HepG2 (cell line): ENCODE measurements around the gene DAB2. TPM values are rescaled to one million over a fixed set of nuclear protein-coding genes. Genes with fewer than 3 reads are reported as not detected.

ENCODE experiments used
- ATAC-seq: fragments of 200-7000 bp; cut with Tn5 transposase; 3 replicates; pipeline ENCODE4 v1.9.1; 2020; ENCODE audit warnings: mild to moderate bottlenecking, moderate library complexity
- BruUV-seq: library from RNA; stranded (reverse); fragments of 400-500 nt; replicated peaks from 2 replicates; lab custom pipeline; 2021; lab: Mats Ljungman, UMichigan
- CTCF ChIA-PET: fragments of 300-600 bp; formaldehyde crosslinking; extraction: SDS; loops from one replicate; lab custom pipeline; 2021; ENCODE audit warnings: low total read pairs, inconsistent platforms, low intra/inter-chr PET ratio; lab: Yijun Ruan, JAX
- POLR2A ChIA-PET: fragments of 350-600 bp; sonication (Branson Sonifier 250); formaldehyde crosslinking; loops from one replicate; lab custom pipeline; 2020; ENCODE audit warnings: antibody characterized with exemption, inconsistent platforms; lab: Yijun Ruan, JAX
- DNase-seq: peaks from one replicate; pipeline ENCODE4 v3.0.0-alpha.2; 2015; ENCODE audit warnings: low spot score
- FAIRE-seq: peaks from 3 replicates; lab custom pipeline; 2011; peaks lifted over from hg19 to GRCh38; lab: Jason Lieb, UNC
- H2AFZ ChIP-seq: one replicate; pipeline ENCODE4 v1.6.1; 2011; ENCODE audit warnings: low read length, inconsistent platforms
- H3K27ac ChIP-seq: fragments of 300-600 bp; 3 replicates; pipeline ENCODE4 v1.8.0; 2011; ENCODE audit warnings: mixed run types, mild to moderate bottlenecking, mixed read lengths, low read length, inconsistent platforms; ENCODE audit not compliant: insufficient read depth; ENCODE audit errors: extremely low read length
- H3K27me3 ChIP-seq, 2 experiments: fragments of 200-600 bp in 1 of 2; 2 replicates in 1 of 2; 3 replicates in 1 of 2; pipeline versions ENCODE4 v1.6.0 to v1.8.0; 2011; ENCODE audit warnings: low read length in 2 of 2, mild to moderate bottlenecking in 2 of 2, moderate library complexity in 2 of 2, inconsistent platforms in 1 of 2; ENCODE audit not compliant: insufficient read depth in 2 of 2, control insufficient read depth in 1 of 2
- H3K36me3 ChIP-seq, 2 experiments: fragments of 200-600 bp in 1 of 2; replicated peaks in 1 of 2; 2 replicates in 1 of 2; 3 replicates in 1 of 2; pipeline versions ENCODE4 v1.5.1 to v1.8.0; 2011; ENCODE audit warnings: low read length in 2 of 2, inconsistent platforms in 1 of 2; ENCODE audit not compliant: insufficient read depth in 2 of 2, control insufficient read depth in 1 of 2
- H3K4me1 ChIP-seq: 2 replicates; pipeline ENCODE4 v1.5.1; 2012; ENCODE audit warnings: low read length, inconsistent platforms; ENCODE audit not compliant: insufficient read depth
- H3K4me2 ChIP-seq: 2 replicates; pipeline ENCODE4 v1.6.0; 2011; ENCODE audit warnings: low read depth, low read length, inconsistent platforms
- H3K4me3 ChIP-seq, 3 experiments: fragments of 200-600 bp in 1 of 3; sonication (generic), shearing (Covaris generic) in 1 of 3; replicated peaks in 1 of 3; 2 replicates each; pipeline ENCODE4 v1.5.1; 2011 to 2016; ENCODE audit warnings: low read length in 3 of 3, inconsistent platforms in 2 of 3, low read depth in 2 of 3, mild to moderate bottlenecking in 2 of 3, control low read depth in 1 of 3, mixed read lengths in 1 of 3; ENCODE audit not compliant: insufficient read depth in 1 of 3
- H3K79me2 ChIP-seq: one replicate; pipeline ENCODE4 v1.6.1; 2011; ENCODE audit warnings: low read length, inconsistent platforms; ENCODE audit not compliant: insufficient read depth
- H3K9ac ChIP-seq: 2 replicates; pipeline ENCODE4 v1.6.0; 2011; ENCODE audit warnings: mild to moderate bottlenecking, low read depth, low read length, inconsistent platforms; ENCODE audit not compliant: insufficient read depth
- H3K9me3 ChIP-seq: 2 replicates; pipeline ENCODE4 v1.5.1; 2012; ENCODE audit warnings: mild to moderate bottlenecking, low read length
- H4K20me1 ChIP-seq: 2 replicates; pipeline ENCODE4 v1.6.0; 2011; ENCODE audit warnings: inconsistent platforms, mild to moderate bottlenecking, low read length, moderate library complexity; ENCODE audit not compliant: insufficient read depth
- ATF4 ChIP-seq, 2 experiments: fragments of 450-650 bp in 1 of 2; sonication (generic) in 1 of 2; formaldehyde crosslinking; IDR thresholded peaks; 2 replicates each; pipeline versions ENCODE4 v1.5.0 to v1.8.0; 2020 to 2022; ENCODE audit warnings: mild to moderate bottlenecking in 1 of 2, missing genetic modification reagents in 1 of 2
- CREBL2 ChIP-seq: sonication (generic); formaldehyde crosslinking; IDR thresholded peaks from 2 replicates; pipeline ENCODE4 v1.8.1; 2023; ENCODE audit warnings: missing genetic modification reagents, mild to moderate bottlenecking, borderline replicate concordance
- HDAC2 ChIP-seq: sonication (generic); formaldehyde crosslinking; IDR thresholded peaks from 2 replicates; pipeline ENCODE4 v1.4.0; 2020; ENCODE audit warnings: missing genetic modification reagents
- MED1 ChIP-seq: sonication (generic); formaldehyde crosslinking; IDR thresholded peaks from 2 replicates; pipeline ENCODE4 v1.4.0; 2020; ENCODE audit warnings: missing genetic modification reagents
- PAWR ChIP-seq: sonication (generic); formaldehyde crosslinking; IDR thresholded peaks from 2 replicates; pipeline ENCODE4 v1.4.0; 2020; ENCODE audit warnings: missing genetic modification reagents, mild to moderate bottlenecking, borderline replicate concordance
- SMARCC2 ChIP-seq: fragments of 450-650 bp; IDR thresholded peaks from 2 replicates; pipeline ENCODE4 v1.6.1; 2017; ENCODE audit warnings: antibody characterized with exemption, mild to moderate bottlenecking
- ZMYM2 ChIP-seq: sonication (generic); formaldehyde crosslinking; IDR thresholded peaks from 2 replicates; pipeline ENCODE4 v1.8.0; 2022; ENCODE audit warnings: mild to moderate bottlenecking, missing genetic modification reagents
- ZNF234 ChIP-seq: sonication (generic); formaldehyde crosslinking; conservative IDR thresholded peaks from 2 replicates; pipeline ENCODE4 v1.5.1; 2020; ENCODE audit warnings: mild to moderate bottlenecking, missing genetic modification reagents
- ZNF513 ChIP-seq: sonication (generic); formaldehyde crosslinking; conservative IDR thresholded peaks from 2 replicates; pipeline ENCODE4 v1.5.0; 2020; ENCODE audit warnings: missing genetic modification reagents
- ZNF737 ChIP-seq: sonication (generic); formaldehyde crosslinking; IDR thresholded peaks from 2 replicates; pipeline ENCODE4 v1.5.0; 2020; ENCODE audit warnings: missing genetic modification reagents, mild to moderate bottlenecking, borderline replicate concordance
- ZNF879 ChIP-seq: sonication (generic); formaldehyde crosslinking; IDR thresholded peaks from 2 replicates; pipeline ENCODE4 v1.8.1; 2023; ENCODE audit warnings: missing genetic modification reagents
- ZSCAN5A ChIP-seq: sonication (generic); formaldehyde crosslinking; IDR thresholded peaks from 2 replicates; pipeline ENCODE4 v1.8.0; 2022; ENCODE audit warnings: mild to moderate bottlenecking, missing genetic modification reagents, borderline replicate concordance
- WGBS: methylation state at CpG from one replicate; pipeline ENCODE4 v1.1.6; 2017; ENCODE audit warnings: low lambda C conversion rate; 5-methylcytosine and 5-hydroxymethylcytosine counted together
- in situ Hi-C: cut with HindIII; loops from 2 replicates; pipeline ENCODE4 v1.10.0; 2017; ENCODE audit warnings: low pct_unique_long_range_greater_than_20kb; ENCODE audit not compliant: extremely low pct_ligation_motif_present
- intact Hi-C: fragments of 100-400 bp; cut with micrococcal nuclease; formaldehyde crosslinking; loops from one replicate; pipeline ENCODE4 v1.10.0; 2022; ENCODE audit not compliant: unreplicated experiment
- polyA plus RNA-seq, 8 experiments: library from polyadenylated mRNA; depleted of rRNA in 3 of 8; stranded (reverse) in 7 of 8; unstranded in 1 of 8; fragments of >200 nt; fragmentation: Illumina TruSeq in 4 of 8; extraction: Trizol in 4 of 8; gene quantifications; 2 replicates each; pipeline versions ENCODE4 v1.2.1 to v1.2.3, GENCODE V29; 2011 to 2016; ENCODE audit warnings: low read depth in 4 of 8, missing spikeins in 1 of 8, mixed read lengths in 1 of 8; ENCODE audit not compliant: insufficient read depth in 1 of 8
- total RNA-seq, 5 experiments: library from RNA; depleted of rRNA; stranded (reverse); fragments of >200 nt; fragmentation: Illumina TruSeq; extraction: Trizol; gene quantifications; 2 replicates each; pipeline ENCODE4 v1.2.3, GENCODE V29; 2016; ENCODE audit warnings: low read depth in 1 of 5
- TF ChIP-seq, protein P1 (sequence below): sonication (generic); formaldehyde crosslinking; IDR thresholded peaks from 2 replicates; pipeline ENCODE4 v1.4.0; 2020; ENCODE audit warnings: missing genetic modification reagents
- TF ChIP-seq, protein P2 (sequence below): sonication (generic); formaldehyde crosslinking; IDR thresholded peaks from 2 replicates; pipeline ENCODE4 v1.4.0; 2020; ENCODE audit warnings: mild to moderate bottlenecking, missing genetic modification reagents

The DAB2 gene
- total and polyA plus RNA-seq, 2 of the 13 experiments (the other 11 are each of a cell fraction or from before 2014, with no cell fraction given) = 6.4 to 6.5 TPM

- ATAC-seq = no peak
- H3K79me2 ChIP-seq = no peaks in the 10 kb centered on the region
- intact Hi-C loops = no loop called here
- H4K20me1 ChIP-seq = no peaks in the 10 kb centered on the region
- no peaks in the 10 kb centered on the region for H3K27me3 ChIP-seq
- CTCF ChIA-PET = no interaction called here
- no peak for FAIRE-seq
- BruUV-seq = no TSS peak
- no peaks in the 10 kb centered on the region for H3K9me3 ChIP-seq
- H3K9ac ChIP-seq = no peak overlapping the region
- H3K4me1 ChIP-seq = no peaks in the 10 kb centered on the region
- H3K4me2 ChIP-seq = no peak overlapping the region
- H3K36me3 ChIP-seq = no peaks in the 10 kb centered on the region
- in situ Hi-C loops = no loop called here
- no peak for TF ChIP-seq ZNF737 (CRISPR knock-in tag)
- TF ChIP-seq ZSCAN5A (CRISPR knock-in tag) = no peak
- TF ChIP-seq PAWR = no peak
- TF ChIP-seq MED1 (CRISPR knock-in tag) = no peak
- TF ChIP-seq CREBL2 = no peak
- TF ChIP-seq SMARCC2 = no peak
- no peak for TF ChIP-seq ATF4 (CRISPR knock-in tag; IDR thresholded peaks at IDR 0.05)
- TF ChIP-seq HDAC2 (CRISPR knock-in tag) = no peak
- TF ChIP-seq, protein P1, sequence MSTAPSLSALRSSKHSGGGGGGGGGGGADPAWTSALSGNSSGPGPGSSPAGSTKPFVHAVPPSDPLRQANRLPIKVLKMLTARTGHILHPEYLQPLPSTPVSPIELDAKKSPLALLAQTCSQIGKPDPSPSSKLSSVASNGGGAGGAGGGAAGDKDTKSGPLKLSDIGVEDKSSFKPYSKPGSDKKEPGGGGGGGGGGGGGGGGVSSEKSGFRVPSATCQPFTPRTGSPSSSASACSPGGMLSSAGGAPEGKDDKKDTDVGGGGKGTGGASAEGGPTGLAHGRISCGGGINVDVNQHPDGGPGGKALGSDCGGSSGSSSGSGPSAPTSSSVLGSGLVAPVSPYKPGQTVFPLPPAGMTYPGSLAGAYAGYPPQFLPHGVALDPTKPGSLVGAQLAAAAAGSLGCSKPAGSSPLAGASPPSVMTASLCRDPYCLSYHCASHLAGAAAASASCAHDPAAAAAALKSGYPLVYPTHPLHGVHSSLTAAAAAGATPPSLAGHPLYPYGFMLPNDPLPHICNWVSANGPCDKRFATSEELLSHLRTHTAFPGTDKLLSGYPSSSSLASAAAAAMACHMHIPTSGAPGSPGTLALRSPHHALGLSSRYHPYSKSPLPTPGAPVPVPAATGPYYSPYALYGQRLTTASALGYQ (CRISPR knock-in tag) = no peak
- TF ChIP-seq ZNF879 = no peak
- TF ChIP-seq ZMYM2 (CRISPR knock-in tag) = no peak
- TF ChIP-seq, protein P2, sequence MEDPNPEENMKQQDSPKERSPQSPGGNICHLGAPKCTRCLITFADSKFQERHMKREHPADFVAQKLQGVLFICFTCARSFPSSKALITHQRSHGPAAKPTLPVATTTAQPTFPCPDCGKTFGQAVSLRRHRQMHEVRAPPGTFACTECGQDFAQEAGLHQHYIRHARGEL (CRISPR knock-in tag) = no peak
- no peak for TF ChIP-seq ZNF513 (CRISPR knock-in tag)
- TF ChIP-seq ZNF234 (CRISPR knock-in tag) = no peak
- TF ChIP-seq, all 625 proteins: peak for 0
- no peak overlapping the region for H3K27ac ChIP-seq
- DNase-seq = no peak
- H3K4me3 ChIP-seq = no peak overlapping the region
- 7% methylated on average over 6 of the region's 6 CpGs for WGBS
- H2AFZ ChIP-seq = no peak overlapping the region
- POLR2A ChIA-PET = no interaction called here
Observed at GRCh38 chr5:39462211-39462610, 37.4 kb upstream of the DAB2 start.
